PC-9 (cell line): ENCODE results near the gene PNPLA2. TPM values are rescaled to one million over a fixed set of nuclear protein-coding genes. Genes with fewer than 3 reads are reported as not detected.

Source experiments
- BruUV-seq: library from RNA; stranded (reverse); fragments of 400-500 nt; replicated peaks from 2 replicates; lab custom pipeline; 2021; lab: Mats Ljungman, UMichigan
- CTCF ChIA-PET: fragments of 300-600 bp; sonication (Branson Sonifier 250); formaldehyde crosslinking; loops from one replicate; lab custom pipeline; 2022; ENCODE audit warnings: antibody characterized with exemption; lab: Charles Lee
- POLR2A ChIA-PET: fragments of 300-600 bp; sonication (Branson Sonifier 250); formaldehyde crosslinking; loops from one replicate; lab custom pipeline; 2022; ENCODE audit warnings: antibody characterized with exemption; ENCODE audit not compliant: unreplicated experiment; lab: Charles Lee
- DNase-seq, 2 experiments: peaks; one replicate each; pipeline versions ENCODE4 v3.0.0 to v3.0.0-alpha.2; 2015 to 2022; ENCODE audit warnings: mixed read lengths in 1 of 2
- H2AFZ ChIP-seq: fragments of 200-600 bp; sonication (generic); 2 replicates; pipeline ENCODE4 v1.8.1; 2017; ENCODE audit warnings: antibody characterized with exemption
- H3F3A ChIP-seq: fragments of 200-600 bp; sonication (generic); 2 replicates; pipeline ENCODE4 v1.8.1; 2017; ENCODE audit warnings: antibody characterized with exemption, mild to moderate bottlenecking, low read depth; ENCODE audit not compliant: insufficient read depth
- H3K27ac ChIP-seq: fragments of 200-600 bp; sonication (generic); 2 replicates; pipeline ENCODE4 v1.6.1; 2016; ENCODE audit warnings: mixed run types
- H3K27me3 ChIP-seq: fragments of 200-600 bp; sonication (generic); 2 replicates; pipeline ENCODE4 v1.6.1; 2016; ENCODE audit warnings: low read depth, mixed run types; ENCODE audit not compliant: insufficient read depth
- H3K36me3 ChIP-seq: fragments of 200-600 bp; sonication (generic); 2 replicates; pipeline ENCODE4 v1.6.1; 2016; ENCODE audit warnings: low read depth, mixed run types
- H3K4me1 ChIP-seq: fragments of 200-600 bp; sonication (generic); replicated peaks from 2 replicates; pipeline ENCODE4 v1.6.1; 2016; ENCODE audit warnings: mixed run types; ENCODE audit not compliant: insufficient read depth
- H3K4me2 ChIP-seq: fragments of 200-600 bp; sonication (generic); 2 replicates; pipeline ENCODE4 v1.6.1; 2017; ENCODE audit warnings: mixed run types
- H3K4me3 ChIP-seq: fragments of 200-600 bp; sonication (generic); 2 replicates; pipeline ENCODE4 v1.6.1; 2016; ENCODE audit warnings: mixed run types
- H3K79me2 ChIP-seq: fragments of 200-600 bp; sonication (generic); 2 replicates; pipeline ENCODE4 v1.6.1; 2017; ENCODE audit warnings: low read depth, mixed run types
- H3K9me2 ChIP-seq: fragments of 200-600 bp; sonication (generic); 2 replicates; pipeline ENCODE4 v1.8.1; 2017; ENCODE audit warnings: mild to moderate bottlenecking; ENCODE audit not compliant: insufficient read depth
- H3K9me3 ChIP-seq: fragments of 200-600 bp; sonication (generic); 2 replicates; pipeline ENCODE4 v1.8.1; 2016; ENCODE audit warnings: low read depth; ENCODE audit not compliant: insufficient read depth
- H4K20me1 ChIP-seq: fragments of 200-600 bp; sonication (generic); 2 replicates; pipeline ENCODE4 v1.8.1; 2017; ENCODE audit not compliant: insufficient read depth
- CTCF ChIP-seq: fragments of 200-600 bp; sonication (generic); conservative IDR thresholded peaks from 2 replicates; pipeline ENCODE4 v1.6.1; 2017; ENCODE audit warnings: mixed run types, antibody characterized with exemption, mild to moderate bottlenecking, moderate library complexity
- EZH2 ChIP-seq: fragments of 200-600 bp; sonication (generic); IDR thresholded peaks from 2 replicates; pipeline ENCODE4 v1.8.0; 2017; ENCODE audit warnings: antibody characterized with exemption, low read depth
- intact Hi-C: fragments of 100-400 bp; cut with micrococcal nuclease; formaldehyde crosslinking; loops from one replicate; pipeline ENCODE4 v1.10.0; 2022; ENCODE audit not compliant: unreplicated experiment
- total RNA-seq: library from RNA; stranded (reverse); gene quantifications from 2 replicates; pipeline ENCODE4 v1.2.3, GENCODE V29; 2021

Gene PNPLA2
- total RNA-seq, 1 experiment from 2014 or later, result 137 TPM

- H3K4me3 ChIP-seq, result no peak overlapping the region
- no peak overlapping the region for H2AFZ ChIP-seq
- no peaks in the 10 kb centered on the region for H3K27me3 ChIP-seq
- no peak overlapping the region for H3K27ac ChIP-seq
- no peaks in the 10 kb centered on the region for H3K9me3 ChIP-seq
- peaks cover 15% of the 10 kb centered on the region for H3K4me1 ChIP-seq
- no peak overlapping the region for H3K4me2 ChIP-seq
- H3K79me2 ChIP-seq, result peaks cover 35% of the 10 kb centered on the region
- intact Hi-C loops, result no loop called here
- H4K20me1 ChIP-seq, result peaks cover 12% of the 10 kb centered on the region
- no peak for TF ChIP-seq CTCF
- no peaks in the 10 kb centered on the region for H3K9me2 ChIP-seq
- peak in 1 of 2 experiments; percentile 30 for DNase-seq
- POLR2A ChIA-PET, result interaction anchor here (0.6 kb wide), 1 partner anchor 18 kb away, joined by 7 read pairs; no protein-coding TSS in a partner anchor
- CTCF ChIA-PET, result no interaction called here
- peaks cover 52% of the 10 kb centered on the region; the same call in 1 of the 2 replicates for H3F3A ChIP-seq
- peaks cover 13% of the 10 kb centered on the region for H3K36me3 ChIP-seq
- no TSS peak for BruUV-seq
Measured at GRCh38 chr11:813456-814096, 5.1 kb upstream of the PNPLA2 start.

- no peak overlapping the region for H3K27ac ChIP-seq
- peaks cover 13% of the 10 kb centered on the region for H3K36me3 ChIP-seq
- H3K27me3 ChIP-seq, result no peaks in the 10 kb centered on the region
- peaks cover 20% of the 10 kb centered on the region for H4K20me1 ChIP-seq
- TF ChIP-seq EZH2 (no peak), CTCF (no peak)
- no peak overlapping the region for H3K4me2 ChIP-seq
- H3K4me1 ChIP-seq, result peaks cover 18% of the 10 kb centered on the region
- BruUV-seq, result no TSS peak
- H2AFZ ChIP-seq, result no peak overlapping the region
- peaks cover 54% of the 10 kb centered on the region; the same call in 1 of the 2 replicates for H3F3A ChIP-seq
- POLR2A ChIA-PET, result no interaction called here
- no peak overlapping the region for H3K4me3 ChIP-seq
- intact Hi-C loops, result no loop called here
- H3K79me2 ChIP-seq, result peaks cover 26% of the 10 kb centered on the region
- H3K9me3 ChIP-seq, result no peaks in the 10 kb centered on the region
- no peaks in the 10 kb centered on the region for H3K9me2 ChIP-seq
- CTCF ChIA-PET, result no interaction called here
- DNase-seq, result peak in 1 of 2 experiments; percentile 6
Measured at GRCh38 chr11:815675-816432, 2.9 kb upstream of the PNPLA2 start.

GRCh38 chr11:816433-816779 is 2.3 kb upstream of the PNPLA2 start:
- H3K4me3 ChIP-seq, result no peak overlapping the region
- intact Hi-C loops, result no loop called here
- peaks cover 15% of the 10 kb centered on the region for H3K4me1 ChIP-seq
- BruUV-seq, result no TSS peak
- TF ChIP-seq CTCF (no peak), EZH2 (no peak)
- H3K4me2 ChIP-seq, result no peak overlapping the region
- H3K27me3 ChIP-seq, result no peaks in the 10 kb centered on the region
- no peak for DNase-seq
- H3K36me3 ChIP-seq, result peaks cover 13% of the 10 kb centered on the region
- CTCF ChIA-PET, result no interaction called here
- H3K27ac ChIP-seq, result no peak overlapping the region
- H3K79me2 ChIP-seq, result peaks cover 24% of the 10 kb centered on the region
- no peak overlapping the region for H2AFZ ChIP-seq
- H4K20me1 ChIP-seq, result peaks cover 18% of the 10 kb centered on the region
- H3K9me3 ChIP-seq, result no peaks in the 10 kb centered on the region
- peaks cover 50% of the 10 kb centered on the region; the same call in 1 of the 2 replicates for H3F3A ChIP-seq
- H3K9me2 ChIP-seq, result no peaks in the 10 kb centered on the region
- POLR2A ChIA-PET, result no interaction called here
